ENCODE measurements around the gene PTPRC.

The PTPRC gene

DNA sequence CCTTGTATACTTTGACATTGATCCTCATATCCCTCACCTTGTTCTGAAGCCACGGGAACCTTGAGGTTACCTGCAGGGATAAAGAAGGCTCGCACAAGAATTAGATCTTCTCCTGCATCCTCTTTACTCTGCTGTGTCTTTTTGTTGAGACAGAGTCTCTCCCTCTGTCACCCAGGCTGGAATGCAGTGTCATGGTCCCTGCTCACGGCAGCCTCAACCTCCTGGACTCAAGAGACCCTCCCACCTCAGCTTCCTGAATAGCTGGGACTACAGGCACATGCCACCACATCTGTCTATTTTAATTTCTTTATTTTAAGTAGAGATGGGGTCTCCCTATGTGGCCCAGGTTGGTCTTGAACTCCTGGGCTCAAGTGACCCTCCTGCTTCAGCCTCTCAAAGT, 134.7 kb downstream of the PTPRC start:
- Histone ChIP-seq H3K27me3 (ENCODE audit: insufficient read depth, insufficient read length) (no peaks in the 10 kb centered on the region), H3K4me3 (ENCODE audit: insufficient read length, low read depth) (no peak overlapping the region), H3K36me3 (ENCODE audit: insufficient read depth, insufficient read length, low read length) (no peaks in the 10 kb centered on the region), H3K9ac (ENCODE audit: insufficient read length, low read depth) (no peak overlapping the region), H3K9me3 (ENCODE audit: insufficient read depth, low read length) (no peaks in the 10 kb centered on the region), H3K4me1 (ENCODE audit: insufficient read depth, insufficient read length) (no peaks in the 10 kb centered on the region)
- DNase-seq (ENCODE audit: low read depth, low spot score) = no peak
- no peak for TF ChIP-seq SUZ12 (IDR thresholded peaks at IDR 0.05; ENCODE audit: extremely low read depth, insufficient read depth, insufficient read length)
- no peak for TF ChIP-seq YY1 (IDR thresholded peaks at IDR 0.05; ENCODE audit: insufficient read depth, insufficient read length)
- no peak for TF ChIP-seq ZNF274 (IDR thresholded peaks at IDR 0.05; ENCODE audit: low read depth, low read length)

DNA sequence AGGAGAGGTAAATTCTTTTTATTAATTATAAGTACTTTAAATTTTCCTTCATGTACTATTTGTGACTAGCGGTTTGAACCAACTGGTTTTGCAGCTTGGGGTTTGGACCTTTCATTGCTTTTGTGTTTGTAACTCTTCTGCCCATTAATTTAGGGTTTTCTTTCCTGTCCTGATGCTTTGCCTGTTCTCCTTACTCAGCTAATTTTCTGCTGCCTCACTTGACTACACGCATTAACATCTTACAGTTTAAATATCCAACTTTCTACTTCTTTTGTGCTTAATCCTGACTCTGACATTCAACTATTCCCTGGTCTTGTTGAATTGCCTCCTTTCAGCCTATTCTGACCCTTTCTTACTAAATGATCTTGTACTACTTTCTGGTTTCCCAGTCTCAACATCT, 135.6 kb downstream of the PTPRC start:
- no peak overlapping the region for H3K4me3 ChIP-seq (ENCODE audit: insufficient read length, low read depth)
- DNase-seq (ENCODE audit: low read depth, low spot score) = no peak
- H3K27me3 ChIP-seq (ENCODE audit: insufficient read depth, insufficient read length) = no peaks in the 10 kb centered on the region
- H3K9ac ChIP-seq (ENCODE audit: insufficient read length, low read depth) = no peak overlapping the region
- H3K4me1 ChIP-seq (ENCODE audit: insufficient read depth, insufficient read length) = no peaks in the 10 kb centered on the region
- H3K36me3 ChIP-seq (ENCODE audit: insufficient read depth, insufficient read length, low read length) = no peaks in the 10 kb centered on the region
- no peaks in the 10 kb centered on the region for H3K9me3 ChIP-seq (ENCODE audit: insufficient read depth, low read length)
- TF ChIP-seq SUZ12 (IDR thresholded peaks at IDR 0.05; ENCODE audit: extremely low read depth, insufficient read depth, insufficient read length) = no peak
- TF ChIP-seq ZNF274 (IDR thresholded peaks at IDR 0.05; ENCODE audit: low read depth, low read length) = no peak
- TF ChIP-seq YY1 (IDR thresholded peaks at IDR 0.05; ENCODE audit: insufficient read depth, insufficient read length) = no peak

DNA sequence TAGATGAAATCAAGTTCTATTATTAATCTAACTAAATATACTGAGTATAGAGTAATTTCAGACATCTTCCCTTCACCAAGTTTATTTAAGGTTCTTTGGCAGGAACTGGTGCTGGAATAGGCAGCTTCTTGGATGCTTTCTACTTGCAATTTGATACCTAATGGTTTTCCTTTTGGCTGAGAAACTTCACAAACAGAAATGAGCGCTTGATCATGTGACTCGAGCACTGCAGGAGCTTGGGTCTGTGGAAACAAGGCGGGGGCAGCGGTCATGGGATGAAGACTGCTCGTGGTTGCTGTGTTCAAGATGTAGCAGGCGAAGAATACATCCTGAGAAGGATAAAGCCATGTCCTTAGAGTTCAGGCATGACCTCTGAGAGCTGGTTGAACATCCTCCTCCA, 136.8 kb downstream of the PTPRC start:
- no peak for TF ChIP-seq ZNF274 (IDR thresholded peaks at IDR 0.05; ENCODE audit: low read depth, low read length)
- no peak for TF ChIP-seq SUZ12 (IDR thresholded peaks at IDR 0.05; ENCODE audit: extremely low read depth, insufficient read depth, insufficient read length)
- no peak for TF ChIP-seq YY1 (IDR thresholded peaks at IDR 0.05; ENCODE audit: insufficient read depth, insufficient read length)
- H3K4me3 ChIP-seq (ENCODE audit: insufficient read length, low read depth) = no peak overlapping the region
- H3K27me3 ChIP-seq (ENCODE audit: insufficient read depth, insufficient read length) = no peaks in the 10 kb centered on the region
- no peaks in the 10 kb centered on the region for H3K9me3 ChIP-seq (ENCODE audit: insufficient read depth, low read length)
- no peak overlapping the region for H3K9ac ChIP-seq (ENCODE audit: insufficient read length, low read depth)
- H3K36me3 ChIP-seq (ENCODE audit: insufficient read depth, insufficient read length, low read length) = no peaks in the 10 kb centered on the region
- no peak for DNase-seq (ENCODE audit: low read depth, low spot score)
- no peaks in the 10 kb centered on the region for H3K4me1 ChIP-seq (ENCODE audit: insufficient read depth, insufficient read length)

DNA sequence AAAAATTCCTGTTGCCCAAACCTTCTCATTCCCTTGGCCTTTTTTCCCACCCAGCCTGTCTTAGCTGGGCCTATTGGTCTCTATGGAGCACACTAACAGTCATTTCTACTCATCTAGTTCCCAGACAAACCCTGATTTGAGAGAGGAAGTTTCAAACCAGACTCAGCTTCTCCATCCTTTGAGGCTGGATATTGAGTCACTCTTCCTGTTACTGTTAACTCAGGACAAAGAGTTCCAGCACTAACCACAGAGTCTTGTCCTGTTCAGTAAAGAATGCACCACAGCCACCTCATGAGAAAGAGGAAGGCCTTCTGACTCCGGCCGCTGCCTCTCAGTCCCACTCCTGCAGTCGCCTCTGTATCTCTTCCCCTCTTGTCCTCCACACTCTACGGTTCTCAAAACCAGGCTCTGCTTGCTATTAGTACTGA, 137.8 kb downstream of the PTPRC start:
- H3K4me3 ChIP-seq (ENCODE audit: insufficient read length, low read depth) = no peak overlapping the region
- H3K4me1 ChIP-seq (ENCODE audit: insufficient read depth, insufficient read length) = no peaks in the 10 kb centered on the region
- no peaks in the 10 kb centered on the region for H3K27me3 ChIP-seq (ENCODE audit: insufficient read depth, insufficient read length)
- no peak for TF ChIP-seq SUZ12 (IDR thresholded peaks at IDR 0.05; ENCODE audit: extremely low read depth, insufficient read depth, insufficient read length)
- TF ChIP-seq ZNF274 (IDR thresholded peaks at IDR 0.05; ENCODE audit: low read depth, low read length) = no peak
- no peaks in the 10 kb centered on the region for H3K36me3 ChIP-seq (ENCODE audit: insufficient read depth, insufficient read length, low read length)
- no peak for DNase-seq (ENCODE audit: low read depth, low spot score)
- no peaks in the 10 kb centered on the region for H3K9me3 ChIP-seq (ENCODE audit: insufficient read depth, low read length)
- H3K9ac ChIP-seq (ENCODE audit: insufficient read length, low read depth) = no peak overlapping the region

DNA sequence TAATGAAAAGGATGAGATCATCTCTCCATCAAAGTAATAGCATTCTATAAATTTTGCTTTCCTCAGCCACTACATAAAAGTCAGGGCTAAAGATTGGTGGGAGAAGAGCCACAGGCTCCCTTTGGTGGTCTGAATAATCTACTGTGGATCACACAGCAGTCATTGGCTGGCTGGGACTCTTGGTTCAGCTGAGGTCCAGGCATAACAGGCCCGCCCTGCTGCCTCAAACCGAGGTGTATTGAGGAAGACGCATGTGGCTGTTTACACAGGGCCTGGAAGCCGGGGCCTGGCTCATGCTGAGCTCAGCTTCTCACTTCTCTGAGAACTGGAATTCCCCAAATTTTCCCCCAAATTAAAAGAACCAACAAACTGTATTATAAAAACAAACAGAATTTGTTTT, 139.2 kb downstream of the PTPRC start:
- H3K9ac ChIP-seq (ENCODE audit: insufficient read length, low read depth) = no peak overlapping the region
- DNase-seq (ENCODE audit: low read depth, low spot score) = no peak
- H3K4me1 ChIP-seq (ENCODE audit: insufficient read depth, insufficient read length) = no peaks in the 10 kb centered on the region
- H3K36me3 ChIP-seq (ENCODE audit: insufficient read depth, insufficient read length, low read length) = no peaks in the 10 kb centered on the region
- H3K4me3 ChIP-seq (ENCODE audit: insufficient read length, low read depth) = no peak overlapping the region
- H3K27me3 ChIP-seq (ENCODE audit: insufficient read depth, insufficient read length) = no peaks in the 10 kb centered on the region
- TF ChIP-seq YY1 (IDR thresholded peaks at IDR 0.05; ENCODE audit: insufficient read depth, insufficient read length) = no peak
- TF ChIP-seq SUZ12 (IDR thresholded peaks at IDR 0.05; ENCODE audit: extremely low read depth, insufficient read depth, insufficient read length) = no peak
- TF ChIP-seq ZNF274 (IDR thresholded peaks at IDR 0.05; ENCODE audit: low read depth, low read length) = no peak
- H3K9me3 ChIP-seq (ENCODE audit: insufficient read depth, low read length) = no peaks in the 10 kb centered on the region

DNA sequence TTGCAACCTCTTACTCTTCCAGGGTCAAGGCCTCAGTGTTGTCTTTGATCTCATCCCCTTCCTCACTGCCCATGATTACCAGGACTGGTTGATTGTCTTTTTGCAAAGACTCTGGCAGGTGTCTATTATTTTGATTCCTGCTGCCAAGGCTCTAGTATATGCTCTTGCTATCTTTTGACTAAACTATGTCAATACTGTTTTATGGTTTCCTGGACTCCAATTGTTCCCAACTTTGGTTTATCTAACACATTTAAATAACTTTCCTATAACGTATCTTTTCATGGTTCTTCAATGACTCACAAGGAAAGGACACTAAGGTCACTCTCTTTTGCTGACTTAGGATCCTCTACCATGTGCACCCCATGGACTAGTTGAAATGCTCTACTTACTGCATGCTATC, 141.5 kb downstream of the PTPRC start:
- Histone ChIP-seq H3K9me3 (ENCODE audit: insufficient read depth, low read length) (no peaks in the 10 kb centered on the region), H3K27me3 (ENCODE audit: insufficient read depth, insufficient read length) (no peaks in the 10 kb centered on the region), H3K36me3 (ENCODE audit: insufficient read depth, insufficient read length, low read length) (no peaks in the 10 kb centered on the region), H3K4me3 (ENCODE audit: insufficient read length, low read depth) (no peak overlapping the region), H3K9ac (ENCODE audit: insufficient read length, low read depth) (no peak overlapping the region), H3K4me1 (ENCODE audit: insufficient read depth, insufficient read length) (no peaks in the 10 kb centered on the region)
- DNase-seq (ENCODE audit: low read depth, low spot score) = no peak
- TF ChIP-seq ZNF274 (IDR thresholded peaks at IDR 0.05; ENCODE audit: low read depth, low read length) = no peak
- no peak for TF ChIP-seq YY1 (IDR thresholded peaks at IDR 0.05; ENCODE audit: insufficient read depth, insufficient read length)
- TF ChIP-seq SUZ12 (IDR thresholded peaks at IDR 0.05; ENCODE audit: extremely low read depth, insufficient read depth, insufficient read length) = no peak

DNA sequence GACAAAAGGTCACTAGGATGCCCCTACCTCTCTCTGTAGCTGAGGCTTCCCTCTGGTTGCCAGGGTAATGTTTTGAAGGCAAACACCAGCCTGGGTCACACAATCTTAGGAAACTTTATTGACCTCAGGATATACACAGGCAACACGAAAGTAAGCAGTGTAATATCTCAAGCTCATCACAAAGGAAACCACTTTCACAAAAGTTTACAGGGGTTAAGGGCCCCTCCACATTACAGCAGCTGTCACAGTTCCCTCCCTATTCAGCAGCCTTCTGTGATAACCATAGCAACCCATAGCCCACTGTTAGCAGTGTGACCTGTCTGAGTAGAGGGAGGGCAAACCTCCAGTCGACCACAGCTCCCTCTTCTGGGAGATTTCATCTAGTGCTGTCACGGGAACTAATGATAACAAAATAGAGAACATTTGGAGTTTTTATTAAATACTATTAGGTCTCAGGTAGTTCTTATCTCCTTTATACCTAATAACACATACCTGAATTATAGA, 149.8 kb downstream of the PTPRC start:
- Histone ChIP-seq H3K9ac (ENCODE audit: insufficient read length, low read depth) (no peak overlapping the region), H3K9me3 (ENCODE audit: insufficient read depth, low read length) (no peaks in the 10 kb centered on the region), H3K27me3 (ENCODE audit: insufficient read depth, insufficient read length) (no peaks in the 10 kb centered on the region), H3K4me3 (ENCODE audit: insufficient read length, low read depth) (no peak overlapping the region), H3K36me3 (ENCODE audit: insufficient read depth, insufficient read length, low read length) (no peaks in the 10 kb centered on the region), H3K4me1 (ENCODE audit: insufficient read depth, insufficient read length) (no peaks in the 10 kb centered on the region)
- no peak for TF ChIP-seq SUZ12 (IDR thresholded peaks at IDR 0.05; ENCODE audit: extremely low read depth, insufficient read depth, insufficient read length)
- no peak for TF ChIP-seq YY1 (IDR thresholded peaks at IDR 0.05; ENCODE audit: insufficient read depth, insufficient read length)
- no peak for TF ChIP-seq ZNF274 (IDR thresholded peaks at IDR 0.05; ENCODE audit: low read depth, low read length)
- peak; percentile 33 for DNase-seq (ENCODE audit: low read depth, low spot score)
